WTC11 (cell line): ENCODE data around the gene SLCO6A1. TPM values are rescaled to one million over a fixed set of nuclear protein-coding genes. Genes with fewer than 3 reads are reported as not detected.

Experiments used
- ATAC-seq: fragments of 200-7000 bp; cut with Tn5 transposase; 2 replicates; pipeline ENCODE4 v1.10.0; 2021; ENCODE audit warnings: mild to moderate bottlenecking, moderate library complexity
- CTCF ChIA-PET: fragments of 300-600 bp; sonication (Branson Sonifier 250); formaldehyde crosslinking; loops from one replicate; lab custom pipeline; 2021; ENCODE audit warnings: antibody characterized with exemption; lab: Charles Lee
- POLR2A ChIA-PET: fragments of 350-600 bp; sonication (Branson Sonifier 250); formaldehyde crosslinking; loops from one replicate; lab custom pipeline; 2021; ENCODE audit warnings: antibody characterized with exemption; lab: Charles Lee
- DNase-seq: peaks from one replicate; pipeline ENCODE4 v3.0.0; 2021; ENCODE audit warnings: low spot score
- H3K27ac Mint-ChIP-seq: 2 replicates; pipeline ENCODE4 v1.8.0; 2021; ENCODE audit warnings: mixed read lengths
- H3K27me3 Mint-ChIP-seq: 2 replicates; pipeline ENCODE4 v1.8.0; 2021; ENCODE audit warnings: low read depth, mild to moderate bottlenecking, moderate library complexity, mixed read lengths
- H3K36me3 Mint-ChIP-seq: 2 replicates; pipeline ENCODE4 v1.8.0; 2021; ENCODE audit warnings: mixed read lengths
- H3K4me1 Mint-ChIP-seq: 2 replicates; pipeline ENCODE4 v1.8.0; 2022; ENCODE audit warnings: mixed read lengths
- H3K4me3 Mint-ChIP-seq: 2 replicates; pipeline ENCODE4 v1.8.0; 2021; ENCODE audit warnings: mild to moderate bottlenecking, moderate library complexity, mixed read lengths
- H3K9me3 Mint-ChIP-seq: 2 replicates; pipeline ENCODE4 v1.8.0; 2021; ENCODE audit warnings: mixed read lengths
- ARID4B ChIP-seq: sonication (generic); formaldehyde crosslinking; IDR thresholded peaks from 2 replicates; pipeline ENCODE4 v1.8.0; 2023; ENCODE audit warnings: missing genetic modification reagents, mild to moderate bottlenecking, borderline replicate concordance
- CREM ChIP-seq: sonication (generic); formaldehyde crosslinking; IDR thresholded peaks from 2 replicates; pipeline ENCODE4 v1.8.1; 2022; ENCODE audit warnings: mild to moderate bottlenecking, missing genetic modification reagents, moderate library complexity
- CTCF ChIP-seq: fragments of 200-600 bp; IDR thresholded peaks from 2 replicates; pipeline ENCODE4 v1.8.0; 2022; ENCODE audit warnings: antibody characterized with exemption
- EMX1 ChIP-seq: fragments of 250-450 bp; sonication (Bioruptor Pico); IDR thresholded peaks from 2 replicates; pipeline ENCODE4 v1.8.0; 2021; ENCODE audit warnings: mild to moderate bottlenecking
- ETV6 ChIP-seq: sonication (generic); formaldehyde crosslinking; IDR thresholded peaks from 2 replicates; pipeline ENCODE4 v1.8.1; 2022; ENCODE audit warnings: mild to moderate bottlenecking, missing genetic modification reagents
- FOXP4 ChIP-seq: sonication (generic); formaldehyde crosslinking; IDR thresholded peaks from 2 replicates; pipeline ENCODE4 v1.8.0; 2022; ENCODE audit warnings: mild to moderate bottlenecking, missing genetic modification reagents
- GABPB1 ChIP-seq: sonication (generic); formaldehyde crosslinking; IDR thresholded peaks from 2 replicates; pipeline ENCODE4 v1.8.1; 2023; ENCODE audit warnings: mild to moderate bottlenecking, missing genetic modification reagents
- GTF2I ChIP-seq: fragments of 250-450 bp; sonication (Bioruptor Pico); conservative IDR thresholded peaks from 2 replicates; pipeline ENCODE4 v1.4.0; 2021; ENCODE audit warnings: mild to moderate bottlenecking
- KAT7 ChIP-seq: sonication (generic); formaldehyde crosslinking; IDR thresholded peaks from 2 replicates; pipeline ENCODE4 v1.8.1; 2023; ENCODE audit warnings: missing genetic modification reagents, mild to moderate bottlenecking, borderline replicate concordance
- MAX ChIP-seq: sonication (generic); formaldehyde crosslinking; IDR thresholded peaks from 2 replicates; pipeline ENCODE4 v1.8.0; 2022; ENCODE audit warnings: mild to moderate bottlenecking, missing genetic modification reagents
- NFATC4 ChIP-seq: fragments of 250-450 bp; sonication (Bioruptor Pico); IDR thresholded peaks from 2 replicates; pipeline ENCODE4 v1.9.0; 2021; ENCODE audit warnings: mild to moderate bottlenecking
- NR3C1 ChIP-seq: sonication (generic); formaldehyde crosslinking; conservative IDR thresholded peaks from 2 replicates; pipeline ENCODE4 v1.8.1; 2023; ENCODE audit warnings: low read depth, mild to moderate bottlenecking, missing genetic modification reagents
- PRRX2 ChIP-seq: fragments of 250-450 bp; sonication (Bioruptor Pico); IDR thresholded peaks from 2 replicates; pipeline ENCODE4 v1.8.0; 2021; ENCODE audit warnings: mild to moderate bottlenecking
- SMAD3 ChIP-seq: sonication (generic); formaldehyde crosslinking; IDR thresholded peaks from 2 replicates; pipeline ENCODE4 v1.8.0; 2022; ENCODE audit warnings: missing genetic modification reagents, mild to moderate bottlenecking, borderline replicate concordance
- SMAD4 ChIP-seq: sonication (generic); formaldehyde crosslinking; IDR thresholded peaks from 2 replicates; pipeline ENCODE4 v1.8.0; 2022; ENCODE audit warnings: mild to moderate bottlenecking, missing genetic modification reagents
- SP1 ChIP-seq: sonication (generic); formaldehyde crosslinking; conservative IDR thresholded peaks from 2 replicates; pipeline ENCODE4 v1.8.1; 2022; ENCODE audit warnings: missing genetic modification reagents
- ZNF263 ChIP-seq: sonication (generic); formaldehyde crosslinking; IDR thresholded peaks from 2 replicates; pipeline ENCODE4 v1.8.1; 2022; ENCODE audit warnings: low read depth, mild to moderate bottlenecking, moderate library complexity, missing genetic modification reagents
- ZNF423 ChIP-seq: fragments of 250-450 bp; sonication (Bioruptor Pico); IDR thresholded peaks from 2 replicates; pipeline ENCODE4 v2.1.2; 2022; ENCODE audit warnings: mild to moderate bottlenecking, moderate library complexity
- ZNF512 ChIP-seq: sonication (generic); formaldehyde crosslinking; IDR thresholded peaks from 2 replicates; pipeline ENCODE4 v1.8.1; 2022; ENCODE audit warnings: missing genetic modification reagents, borderline replicate concordance
- total RNA-seq: library from RNA; stranded (reverse); gene quantifications from 3 replicates; pipeline ENCODE4 v1.2.3, GENCODE V29; 2021
- TF ChIP-seq, protein P1 (sequence below): fragments of 250-450 bp; sonication (Bioruptor Pico); IDR thresholded peaks from 2 replicates; pipeline ENCODE4 v2.1.2; 2022; ENCODE audit warnings: mild to moderate bottlenecking, moderate library complexity
- TF ChIP-seq, protein P2 (sequence below): fragments of 250-450 bp; sonication (Bioruptor Pico); IDR thresholded peaks from 2 replicates; pipeline ENCODE4 v1.9.0; 2021; ENCODE audit warnings: mild to moderate bottlenecking
- TF ChIP-seq, protein P3 (sequence below): sonication (generic); formaldehyde crosslinking; IDR thresholded peaks from 2 replicates; pipeline ENCODE4 v1.8.0; 2023; ENCODE audit warnings: mild to moderate bottlenecking, missing genetic modification reagents

SLCO6A1 gene
- total RNA-seq, 1 experiment from 2014 or later = 0.42 TPM

DNA sequence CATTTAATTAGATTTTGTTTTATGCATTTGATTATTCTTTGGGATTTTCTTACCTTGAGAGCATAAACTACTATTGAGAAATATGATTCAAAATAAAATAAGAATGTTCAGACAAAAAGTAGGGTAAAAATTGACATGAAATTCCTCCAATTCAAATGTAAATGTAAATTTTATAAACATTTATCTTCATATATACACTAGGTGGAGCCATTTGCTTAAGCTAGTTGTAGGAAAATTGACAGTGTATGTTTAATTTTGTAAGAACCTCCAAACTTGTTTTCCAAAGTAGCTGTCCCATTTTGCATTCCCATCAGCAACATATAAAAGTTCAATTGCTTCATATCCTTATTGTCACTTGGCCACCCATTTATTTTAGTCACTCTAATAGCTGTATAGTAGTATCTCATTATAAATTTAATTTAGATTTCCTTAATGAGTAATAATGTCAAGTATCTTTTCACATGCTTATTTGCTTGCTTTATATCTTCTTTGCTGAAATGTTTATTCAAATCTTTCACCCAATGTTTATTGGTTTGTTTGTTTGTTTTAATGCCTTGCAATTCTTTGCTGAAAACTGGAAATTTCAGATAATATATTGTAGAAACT, 37.6 kb upstream of the SLCO6A1 start:
- ChIA-PET CTCF (interaction anchor here (0.5 to 1.3 kb wide), 3 partner anchors 9 to 145 kb away, joined by 3 to 4 read pairs (median 3); no protein-coding TSS in a partner anchor), POLR2A (no interaction called here)
- TF ChIP-seq GABPB1 (CRISPR knock-in tag) = no peak
- no peak for TF ChIP-seq MAX (CRISPR knock-in tag)
- TF ChIP-seq ZNF423 = no peak
- TF ChIP-seq SMAD4 = no peak
- TF ChIP-seq, protein P1, sequence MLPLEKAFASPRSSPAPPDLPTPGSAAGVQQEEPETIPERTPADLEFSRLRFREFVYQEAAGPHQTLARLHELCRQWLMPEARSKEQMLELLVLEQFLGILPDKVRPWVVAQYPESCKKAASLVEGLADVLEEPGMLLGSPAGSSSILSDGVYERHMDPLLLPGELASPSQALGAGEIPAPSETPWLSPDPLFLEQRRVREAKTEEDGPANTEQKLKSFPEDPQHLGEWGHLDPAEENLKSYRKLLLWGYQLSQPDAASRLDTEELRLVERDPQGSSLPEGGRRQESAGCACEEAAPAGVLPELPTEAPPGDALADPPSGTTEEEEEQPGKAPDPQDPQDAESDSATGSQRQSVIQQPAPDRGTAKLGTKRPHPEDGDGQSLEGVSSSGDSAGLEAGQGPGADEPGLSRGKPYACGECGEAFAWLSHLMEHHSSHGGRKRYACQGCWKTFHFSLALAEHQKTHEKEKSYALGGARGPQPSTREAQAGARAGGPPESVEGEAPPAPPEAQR (CRISPR knock-in tag) = no peak
- TF ChIP-seq FOXP4 (CRISPR knock-in tag) = no peak
- no peak for TF ChIP-seq ETV6 (CRISPR knock-in tag)
- TF ChIP-seq, protein P2, sequence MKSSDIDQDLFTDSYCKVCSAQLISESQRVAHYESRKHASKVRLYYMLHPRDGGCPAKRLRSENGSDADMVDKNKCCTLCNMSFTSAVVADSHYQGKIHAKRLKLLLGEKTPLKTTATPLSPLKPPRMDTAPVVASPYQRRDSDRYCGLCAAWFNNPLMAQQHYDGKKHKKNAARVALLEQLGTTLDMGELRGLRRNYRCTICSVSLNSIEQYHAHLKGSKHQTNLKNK (CRISPR knock-in tag) = no peak
- no peak for TF ChIP-seq NFATC4
- no peak for TF ChIP-seq NR3C1 (CRISPR knock-in tag)
- TF ChIP-seq KAT7 (CRISPR knock-in tag) = no peak
- no peak for TF ChIP-seq ZNF512
- TF ChIP-seq SMAD3 (CRISPR knock-in tag) = no peak
- TF ChIP-seq GTF2I = no peak
- TF ChIP-seq CTCF = no peak
- TF ChIP-seq PRRX2 (CRISPR knock-in tag) = no peak
- TF ChIP-seq ZNF263 (CRISPR knock-in tag) = no peak
- no peak for TF ChIP-seq CREM (CRISPR knock-in tag)
- Mint-ChIP-seq H3K4me1 (peaks cover 9% of the 10 kb centered on the region; the same call in 1 of the 2 replicates), H3K36me3 (no peaks in the 10 kb centered on the region), H3K27me3 (no peaks in the 10 kb centered on the region), H3K27ac (no peak overlapping the region), H3K4me3 (no peak overlapping the region), H3K9me3 (peaks cover 11% of the 10 kb centered on the region)
- DNase-seq = no peak
- no peak for ATAC-seq

GRCh38 chr5:102532123-102532522, 33.3 kb upstream of the SLCO6A1 start:
- ChIA-PET POLR2A (no interaction called here), CTCF (no interaction called here)
- Mint-ChIP-seq H3K4me1 (peaks cover 4% of the 10 kb centered on the region; the same call in 1 of the 2 replicates), H3K4me3 (no peak overlapping the region), H3K36me3 (no peaks in the 10 kb centered on the region), H3K27me3 (no peaks in the 10 kb centered on the region), H3K27ac (no peak overlapping the region), H3K9me3 (no peaks in the 10 kb centered on the region)
- no peak for ATAC-seq
- no peak for DNase-seq
- TF ChIP-seq, protein P3, sequence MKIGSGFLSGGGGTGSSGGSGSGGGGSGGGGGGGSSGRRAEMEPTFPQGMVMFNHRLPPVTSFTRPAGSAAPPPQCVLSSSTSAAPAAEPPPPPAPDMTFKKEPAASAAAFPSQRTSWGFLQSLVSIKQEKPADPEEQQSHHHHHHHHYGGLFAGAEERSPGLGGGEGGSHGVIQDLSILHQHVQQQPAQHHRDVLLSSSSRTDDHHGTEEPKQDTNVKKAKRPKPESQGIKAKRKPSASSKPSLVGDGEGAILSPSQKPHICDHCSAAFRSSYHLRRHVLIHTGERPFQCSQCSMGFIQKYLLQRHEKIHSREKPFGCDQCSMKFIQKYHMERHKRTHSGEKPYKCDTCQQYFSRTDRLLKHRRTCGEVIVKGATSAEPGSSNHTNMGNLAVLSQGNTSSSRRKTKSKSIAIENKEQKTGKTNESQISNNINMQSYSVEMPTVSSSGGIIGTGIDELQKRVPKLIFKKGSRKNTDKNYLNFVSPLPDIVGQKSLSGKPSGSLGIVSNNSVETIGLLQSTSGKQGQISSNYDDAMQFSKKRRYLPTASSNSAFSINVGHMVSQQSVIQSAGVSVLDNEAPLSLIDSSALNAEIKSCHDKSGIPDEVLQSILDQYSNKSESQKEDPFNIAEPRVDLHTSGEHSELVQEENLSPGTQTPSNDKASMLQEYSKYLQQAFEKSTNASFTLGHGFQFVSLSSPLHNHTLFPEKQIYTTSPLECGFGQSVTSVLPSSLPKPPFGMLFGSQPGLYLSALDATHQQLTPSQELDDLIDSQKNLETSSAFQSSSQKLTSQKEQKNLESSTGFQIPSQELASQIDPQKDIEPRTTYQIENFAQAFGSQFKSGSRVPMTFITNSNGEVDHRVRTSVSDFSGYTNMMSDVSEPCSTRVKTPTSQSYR (CRISPR knock-in tag) = no peak
- no peak for TF ChIP-seq EMX1 (CRISPR knock-in tag)
- TF ChIP-seq ARID4B = no peak
- no peak for TF ChIP-seq NFATC4
- TF ChIP-seq SP1 (CRISPR knock-in tag) = no peak
- TF ChIP-seq NR3C1 (CRISPR knock-in tag) = no peak
